A549 (cell line): Measurements from ENCODE around the gene CLASP1. TPM values are rescaled to one million over a fixed set of nuclear protein-coding genes. Genes with fewer than 3 reads are reported as not detected.

ENCODE experiments used
- ATAC-seq, 2 experiments: fragments of 200-7000 bp in 1 of 2; fragments of >200 bp in 1 of 2; cut with Nextera tagmentation in 1 of 2; cut with Tn5 transposase in 1 of 2; 3 replicates each; pipeline versions ENCODE4 v1.8.0 to v1.9.1; 2018 to 2020; ENCODE audit warnings: mild to moderate bottlenecking in 1 of 2, moderate library complexity in 1 of 2
- CTCF ChIA-PET: fragments of 300-600 bp; sonication (Branson Sonifier 250); formaldehyde crosslinking; extraction: SDS; loops from one replicate; lab custom pipeline; 2021; ENCODE audit warnings: antibody characterized with exemption, inconsistent platforms; lab: Yijun Ruan, JAX
- POLR2A ChIA-PET: fragments of 350-600 bp; formaldehyde crosslinking; extraction: SDS; loops from one replicate; lab custom pipeline; 2021; ENCODE audit warnings: antibody characterized with exemption, inconsistent platforms; lab: Yijun Ruan, JAX
- DNase-seq, 2 experiments: peaks; one replicate each; pipeline versions ENCODE4 v3.0.0 to v3.0.0-alpha.2; 2011 to 2016; ENCODE audit warnings: low read depth in 1 of 2, low spot score in 1 of 2
- FAIRE-seq: peaks from 2 replicates; lab custom pipeline; 2011; peaks lifted over from hg19 to GRCh38; lab: Jason Lieb, UNC
- H3K27ac ChIP-seq, 2 experiments: fragments of >200 bp; sonication (Bioruptor Twin); formaldehyde crosslinking; 3 replicates each; pipeline ENCODE4 v1.5.1; 2016 to 2017
- H3K4me1 ChIP-seq: fragments of >200 bp; sonication (Bioruptor Twin); formaldehyde crosslinking; 3 replicates; pipeline ENCODE4 v1.6.1; 2016
- H3K4me2 ChIP-seq: fragments of >200 bp; sonication (Bioruptor Twin); formaldehyde crosslinking; 3 replicates; pipeline ENCODE4 v1.6.1; 2016
- H3K4me3 ChIP-seq: fragments of >200 bp; sonication (Bioruptor Twin); formaldehyde crosslinking; 3 replicates; pipeline ENCODE4 v1.5.1; 2016
- H3K9me3 ChIP-seq: fragments of >200 bp; sonication (Bioruptor Twin); formaldehyde crosslinking; 3 replicates; pipeline ENCODE4 v1.6.1; 2016
- CEBPB ChIP-seq, 2 experiments: fragments of >200 bp in 1 of 2; sonication (Bioruptor Twin) in 1 of 2; formaldehyde crosslinking in 1 of 2; IDR thresholded peaks; 2 replicates each; pipeline ENCODE4 v1.6.1; 2012 to 2016
- CHD2 ChIP-seq: fragments of 150-350 bp; IDR thresholded peaks from 2 replicates; pipeline ENCODE4 v1.6.1; 2014; ENCODE audit warnings: low read length; ENCODE audit not compliant: partially characterized antibody
- CTCF ChIP-seq: fragments of >200 bp; sonication (Bioruptor Twin); formaldehyde crosslinking; IDR thresholded peaks from 3 replicates; pipeline ENCODE4 v1.5.1; 2016
- E2F6 ChIP-seq: IDR thresholded peaks from 2 replicates; pipeline ENCODE4 v1.6.1; 2012; ENCODE audit warnings: low read depth, borderline replicate concordance
- ESRRA ChIP-seq: fragments of 150-350 bp; IDR thresholded peaks from 2 replicates; pipeline ENCODE4 v1.6.1; 2014; ENCODE audit warnings: mild to moderate bottlenecking, low read length, borderline replicate concordance
- FOSB ChIP-seq: fragments of 250-450 bp; sonication (Bioruptor Pico); IDR thresholded peaks from 2 replicates; pipeline ENCODE4 v1.5.0; 2020; ENCODE audit warnings: mild to moderate bottlenecking, moderate library complexity
- FOSL2 ChIP-seq, 2 experiments: fragments of 450-650 bp in 1 of 2; fragments of >200 bp in 1 of 2; sonication (Bioruptor Twin) in 1 of 2; formaldehyde crosslinking; IDR thresholded peaks; 2 replicates each; pipeline versions ENCODE4 v1.5.0 to v1.6.1; 2016 to 2020; ENCODE audit warnings: mild to moderate bottlenecking in 1 of 2, moderate library complexity in 1 of 2
- FOXS1 ChIP-seq: fragments of 250-450 bp; sonication (Bioruptor Pico); IDR thresholded peaks from 2 replicates; pipeline ENCODE4 v1.5.0; 2020; ENCODE audit warnings: mild to moderate bottlenecking, moderate library complexity
- HEYL ChIP-seq: fragments of 250-450 bp; sonication (Bioruptor Pico); IDR thresholded peaks from 2 replicates; pipeline ENCODE4 v1.8.0; 2021; ENCODE audit warnings: mild to moderate bottlenecking, moderate library complexity
- JUNB ChIP-seq: fragments of >200 bp; sonication (Bioruptor Twin); formaldehyde crosslinking; IDR thresholded peaks from 2 replicates; pipeline ENCODE4 v1.6.1; 2016
- KDM1A ChIP-seq: fragments of 200-600 bp; sonication (generic); IDR thresholded peaks from 2 replicates; pipeline ENCODE4 v1.6.1; 2016; ENCODE audit warnings: low read depth, mild to moderate bottlenecking
- MYC ChIP-seq: IDR thresholded peaks from 2 replicates; pipeline ENCODE4 v1.6.1; 2012; ENCODE audit warnings: mild to moderate bottlenecking, inconsistent platforms, low read length, improper control_type of control experiment, borderline replicate concordance
- POLR2A ChIP-seq: IDR thresholded peaks from 2 replicates; pipeline ENCODE4 v1.6.1; 2012; ENCODE audit warnings: mild to moderate bottlenecking, low read length
- RAD21 ChIP-seq, 2 experiments: fragments of >200 bp in 1 of 2; sonication (Bioruptor Twin) in 1 of 2; formaldehyde crosslinking in 1 of 2; IDR thresholded peaks in 1 of 2; conservative IDR thresholded peaks in 1 of 2; 2 replicates in 1 of 2; 3 replicates in 1 of 2; pipeline ENCODE4 v1.6.1; 2012 to 2018; ENCODE audit warnings: inconsistent platforms in 1 of 2
- RFX5 ChIP-seq: fragments of 450-650 bp; IDR thresholded peaks from 2 replicates; pipeline ENCODE4 v1.7.1; 2014; ENCODE audit warnings: antibody characterized with exemption, mild to moderate bottlenecking, moderate library complexity
- SMC3 ChIP-seq: fragments of >200 bp; sonication (Bioruptor Twin); formaldehyde crosslinking; IDR thresholded peaks from 3 replicates; pipeline ENCODE4 v1.6.1; 2018; ENCODE audit warnings: inconsistent platforms
- TFCP2L1 ChIP-seq: fragments of 250-450 bp; sonication (Bioruptor Pico); IDR thresholded peaks from 2 replicates; pipeline ENCODE4 v1.5.0; 2021; ENCODE audit warnings: mild to moderate bottlenecking
- USF2 ChIP-seq: fragments of 450-650 bp; IDR thresholded peaks from 2 replicates; pipeline ENCODE4 v1.6.1; 2014; ENCODE audit warnings: antibody characterized with exemption
- ZNF302 ChIP-seq: fragments of 250-450 bp; sonication (Bioruptor Pico); IDR thresholded peaks from 2 replicates; pipeline ENCODE4 v1.9.0; 2021; ENCODE audit warnings: inconsistent platforms, mild to moderate bottlenecking, moderate library complexity
- ZSCAN20 ChIP-seq: fragments of 250-450 bp; sonication (Bioruptor Pico); IDR thresholded peaks from 2 replicates; pipeline ENCODE4 v1.8.0; 2022; ENCODE audit warnings: mild to moderate bottlenecking, moderate library complexity
- WGBS: methylation state at CpG from one replicate; pipeline ENCODE4 v1.1.6; 2017; ENCODE audit errors: missing lambda C conversion rate; 5-methylcytosine and 5-hydroxymethylcytosine counted together
- polyA plus RNA-seq, 4 experiments: library from polyadenylated mRNA; depleted of rRNA in 3 of 4; stranded (reverse); fragments of >200 nt; fragmentation: RNase III in 1 of 4; extraction: RNeasy Plus Mini Kit Qiagen cat#74134 plus additional on column Dnase treatment in 1 of 4; gene quantifications; 2 replicates in 3 of 4; 3 replicates in 1 of 4; pipeline ENCODE4 v1.2.3, GENCODE V29; 2011 to 2017

Gene CLASP1
- polyA plus RNA-seq, 2 of the 4 experiments (the other 2 are of a cell fraction), result 11.7 to 15.8 TPM

- FAIRE-seq (no peak), ATAC-seq (no peak)
- Histone ChIP-seq H3K9me3 (no peaks in the 10 kb centered on the region), H3K4me2 (no peak overlapping the region)
- 89% methylated on average over 2 of the region's 2 CpGs for WGBS
- TF ChIP-seq ESRRA (no peak), CTCF (no peak), JUNB (no peak), KDM1A (no peak), FOSB (CRISPR knock-in tag) (no peak), CEBPB (IDR thresholded peaks at IDR 0.05) (no peak), TFCP2L1 (no peak), RFX5 (no peak), ZNF302 (CRISPR knock-in tag) (no peak), POLR2A (no peak), ZSCAN20 (CRISPR knock-in tag) (no peak), USF2 (no peak), MYC (no peak)
- TF ChIP-seq, all 56 proteins: peak for 0
- POLR2A ChIA-PET, result no interaction called here
- CTCF ChIA-PET, result interaction anchor here (0.9 to 9.1 kb wide), 6 partner anchors 14 to 275 kb away, joined by 3 to 117 read pairs (median 10); no protein-coding TSS in a partner anchor
- Histone ChIP-seq H3K27ac (no peak overlapping the region), H3K4me3 (no peak overlapping the region), H3K4me1 (peaks cover 12% of the 10 kb centered on the region)
- no peak for DNase-seq
Measured at GRCh38 chr2:121358291-121358690, 291.0 kb downstream of the CLASP1 start.

- POLR2A ChIA-PET, result interaction anchor here (0.7 to 1.7 kb wide), 2 partner anchors 20 to 175 kb away, joined by 5 read pairs; partner anchors contain the start of gene RNU4ATAC
- FAIRE-seq, result no peak
- 20% methylated on average over 9 of the region's 9 CpGs for WGBS
Measured at GRCh38 chr2:121356058-121356640, 293.1 kb downstream of the CLASP1 start.

More at GRCh38 chr2:121356058-121356640, 293.1 kb downstream of the CLASP1 start:
- no peak for TF ChIP-seq FOXS1 (CRISPR knock-in tag)
- no peak for TF ChIP-seq FOSL2 (IDR thresholded peaks at IDR 0.05)
- no peak for TF ChIP-seq FOSL2 (CRISPR knock-in tag; IDR thresholded peaks at IDR 0.05)
- peak; percentile 77 for TF ChIP-seq CTCF
- no peak for TF ChIP-seq E2F6
- no peak for TF ChIP-seq CHD2
- TF ChIP-seq SMC3, result peak; percentile 71
- peak; percentile 67 to 70 for TF ChIP-seq RAD21 (conservative IDR thresholded peaks at IDR 0.05 in 1 of 2, IDR thresholded peaks at IDR 0.05 in 1 of 2)
- TF ChIP-seq HEYL (CRISPR knock-in tag), result no peak
- CTCF ChIA-PET, result interaction anchor here (0.6 to 9.1 kb wide), 28 partner anchors 10 to 687 kb away, joined by 3 to 117 read pairs (median 4); no protein-coding TSS in a partner anchor
- Histone ChIP-seq H3K9me3 (no peaks in the 10 kb centered on the region), H3K27ac (no peak overlapping the region), H3K4me1 (peaks cover 10% of the 10 kb centered on the region), H3K4me2 (no peak overlapping the region), H3K4me3 (no peak overlapping the region)
- peak; percentile 82 to 94; a peak in 5 of 6 replicates for ATAC-seq
- DNase-seq, result peak; percentile 62 to 70
